HEK293 (cell line): Measurements from ENCODE around the gene TMEM134.

Source experiments
- ZNF302 ChIP-seq: fragments of 450-650 bp; formaldehyde crosslinking; IDR thresholded peaks from 2 replicates; pipeline ENCODE4 v1.5.1; 2016; ENCODE audit warnings: missing biosample characterization, missing genetic modification characterization, low read depth
- ZNF560 ChIP-seq: fragments of 450-650 bp; formaldehyde crosslinking; IDR thresholded peaks from 2 replicates; pipeline ENCODE4 v1.5.1; 2017; ENCODE audit warnings: missing biosample characterization, missing genetic modification characterization, borderline replicate concordance
- TF ChIP-seq, protein P1 (sequence below): fragments of 450-650 bp; formaldehyde crosslinking; IDR thresholded peaks from 2 replicates; pipeline ENCODE4 v1.5.1; 2016; ENCODE audit warnings: missing biosample characterization, missing genetic modification characterization

- TF ChIP-seq, protein P1, sequence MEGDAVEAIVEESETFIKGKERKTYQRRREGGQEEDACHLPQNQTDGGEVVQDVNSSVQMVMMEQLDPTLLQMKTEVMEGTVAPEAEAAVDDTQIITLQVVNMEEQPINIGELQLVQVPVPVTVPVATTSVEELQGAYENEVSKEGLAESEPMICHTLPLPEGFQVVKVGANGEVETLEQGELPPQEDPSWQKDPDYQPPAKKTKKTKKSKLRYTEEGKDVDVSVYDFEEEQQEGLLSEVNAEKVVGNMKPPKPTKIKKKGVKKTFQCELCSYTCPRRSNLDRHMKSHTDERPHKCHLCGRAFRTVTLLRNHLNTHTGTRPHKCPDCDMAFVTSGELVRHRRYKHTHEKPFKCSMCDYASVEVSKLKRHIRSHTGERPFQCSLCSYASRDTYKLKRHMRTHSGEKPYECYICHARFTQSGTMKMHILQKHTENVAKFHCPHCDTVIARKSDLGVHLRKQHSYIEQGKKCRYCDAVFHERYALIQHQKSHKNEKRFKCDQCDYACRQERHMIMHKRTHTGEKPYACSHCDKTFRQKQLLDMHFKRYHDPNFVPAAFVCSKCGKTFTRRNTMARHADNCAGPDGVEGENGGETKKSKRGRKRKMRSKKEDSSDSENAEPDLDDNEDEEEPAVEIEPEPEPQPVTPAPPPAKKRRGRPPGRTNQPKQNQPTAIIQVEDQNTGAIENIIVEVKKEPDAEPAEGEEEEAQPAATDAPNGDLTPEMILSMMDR: no peak
- TF ChIP-seq ZNF560 (tag by site-specific recombination) (no peak), ZNF302 (no peak)
Observed at GRCh38 chr11:67429038-67429668, 39.9 kb downstream of the TMEM134 start.
